Middle frontal gyrus (tissue), 1 donor: ENCODE data around the gene CTIF.

Experiments
- DNase-seq: peaks from one replicate; pipeline ENCODE4 v3.0.0-alpha.2; 2015; ENCODE audit warnings: low spot score; ENCODE audit errors: extremely low spot score

CTIF gene

DNA sequence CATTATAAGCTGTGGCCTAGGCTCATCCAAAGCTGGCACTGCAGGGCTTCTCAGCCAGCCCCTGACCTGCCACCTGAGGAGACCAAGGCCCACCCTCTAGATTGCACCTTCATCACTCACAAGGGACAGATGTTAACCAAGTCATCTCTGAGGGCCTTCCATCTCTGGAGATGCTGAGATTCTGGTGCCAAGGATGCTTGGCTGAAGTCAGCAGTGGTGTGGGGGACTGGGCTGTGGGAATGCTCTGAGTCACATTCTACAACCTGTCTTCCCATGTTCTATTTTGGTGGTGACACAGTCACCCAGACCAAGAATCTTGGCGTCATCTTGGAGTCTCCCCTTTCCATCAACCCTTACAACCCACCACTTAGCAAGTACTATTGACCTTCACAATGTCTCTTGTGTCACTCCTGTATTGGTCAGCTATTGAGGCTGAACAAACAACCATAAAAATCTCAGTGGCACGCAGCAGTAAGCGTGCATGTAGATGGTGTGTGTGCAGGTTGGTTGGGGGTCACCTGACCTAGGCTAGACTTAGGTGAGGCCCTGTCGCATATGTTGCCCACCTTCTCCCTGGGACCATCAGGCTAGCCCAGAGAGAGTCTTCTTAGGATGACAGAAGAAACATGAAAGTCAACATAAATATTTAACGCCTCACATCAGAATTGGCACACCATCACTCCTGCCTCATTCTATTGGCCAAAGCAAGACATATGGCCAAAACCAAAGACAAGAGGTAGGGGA is 276.9 kb downstream of the CTIF start:
- no peak for DNase-seq

GRCh38 chr18:48816554-48816953 is 277.7 kb downstream of the CTIF start:
- no peak for DNase-seq

GRCh38 chr18:48817021-48817461 is 278.2 kb downstream of the CTIF start:
- no peak for DNase-seq

DNA sequence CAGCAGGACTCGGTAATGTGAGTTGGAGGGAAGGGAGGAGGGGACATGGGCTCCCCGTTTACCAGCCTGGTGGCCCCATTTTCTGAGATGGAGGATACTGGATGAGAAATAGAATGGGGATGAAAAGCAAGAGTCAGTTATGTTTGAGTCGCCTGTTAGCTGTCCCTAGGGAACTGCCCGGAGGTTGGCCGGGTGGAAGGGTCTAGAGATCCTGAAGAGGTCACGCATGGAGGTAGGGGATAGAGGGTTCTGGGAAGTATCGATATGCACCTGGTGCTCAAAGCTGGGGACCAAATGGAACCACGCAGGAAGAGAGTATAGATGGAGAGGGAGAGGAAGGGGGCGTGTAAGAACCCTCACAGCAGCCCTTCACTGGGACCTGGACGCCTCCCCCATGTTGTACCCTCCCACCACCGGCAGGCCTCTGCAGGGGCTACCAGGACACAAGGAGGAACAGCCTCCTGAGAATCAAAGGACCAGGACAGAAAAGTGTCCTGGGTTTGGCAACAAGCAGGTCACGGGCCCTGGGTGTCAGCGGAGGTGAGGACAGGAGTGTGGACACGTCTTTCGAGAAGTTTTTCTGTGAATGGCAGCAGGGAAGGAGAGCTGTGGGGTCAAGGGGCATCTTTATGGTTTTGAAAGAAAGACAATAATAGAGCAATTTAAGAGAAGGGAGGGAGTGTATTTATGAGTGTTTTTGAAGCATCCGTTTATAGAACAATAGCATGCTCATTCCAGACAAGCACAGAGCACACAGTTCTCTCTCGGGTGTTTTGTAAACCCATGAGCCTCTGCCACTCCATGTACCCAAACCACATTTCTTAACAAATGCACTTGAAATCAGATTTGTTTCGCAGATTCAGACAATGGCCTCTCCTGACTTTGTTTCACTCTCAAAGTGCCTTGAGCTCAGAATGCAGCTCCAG is 279.8 kb downstream of the CTIF start:
- no peak for DNase-seq

GRCh38 chr18:48819276-48819675 is 280.4 kb downstream of the CTIF start:
- DNase-seq: no peak

DNA sequence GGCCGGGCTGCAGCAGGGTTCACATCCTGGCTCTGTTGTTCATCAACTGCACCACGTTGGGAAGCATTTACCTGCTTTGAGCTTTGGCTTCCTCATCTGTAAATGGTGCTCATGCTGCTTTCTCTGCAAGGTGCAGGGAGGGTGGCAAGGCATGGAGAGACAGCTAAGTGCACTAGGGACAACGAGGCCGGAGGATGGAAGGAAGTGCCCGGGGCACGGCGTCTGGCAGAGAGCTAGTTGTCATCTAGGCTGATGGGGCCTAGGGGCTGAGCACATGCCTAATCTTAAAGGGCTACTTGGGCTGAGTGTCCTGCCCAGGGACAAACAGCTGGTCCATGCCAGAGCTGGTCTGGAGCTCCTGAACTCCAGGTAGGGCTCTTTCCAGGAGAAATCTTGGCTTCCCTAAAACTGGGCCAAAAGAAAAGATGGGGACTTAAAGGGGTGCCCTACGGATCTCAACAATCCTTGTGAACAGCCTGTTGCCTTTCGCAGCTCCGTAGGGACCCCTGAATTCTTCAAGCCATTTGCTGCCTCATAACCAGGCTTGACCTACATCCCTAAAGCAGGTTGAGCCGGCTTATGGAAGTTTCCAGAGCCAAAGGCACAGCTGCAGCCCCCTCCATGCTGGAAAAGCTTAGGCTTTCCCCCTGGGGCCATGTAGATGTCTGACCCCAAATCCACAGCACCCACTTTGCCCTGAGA is 281.1 kb downstream of the CTIF start:
- DNase-seq: no peak

GRCh38 chr18:48820483-48821250 is 281.8 kb downstream of the CTIF start:
- no peak for DNase-seq

- DNase-seq: no peak
These were observed 282.4 kb downstream of the CTIF start for GRCh38 chr18:48821251-48821590.

- no peak for DNase-seq
These were observed 283.0 kb downstream of the CTIF start for GRCh38 chr18:48821845-48822244.

GRCh38 chr18:48824231-48824970 is 285.6 kb downstream of the CTIF start:
- no peak for DNase-seq

- no peak for DNase-seq
These were observed 286.4 kb downstream of the CTIF start for GRCh38 chr18:48825101-48825745.

DNA sequence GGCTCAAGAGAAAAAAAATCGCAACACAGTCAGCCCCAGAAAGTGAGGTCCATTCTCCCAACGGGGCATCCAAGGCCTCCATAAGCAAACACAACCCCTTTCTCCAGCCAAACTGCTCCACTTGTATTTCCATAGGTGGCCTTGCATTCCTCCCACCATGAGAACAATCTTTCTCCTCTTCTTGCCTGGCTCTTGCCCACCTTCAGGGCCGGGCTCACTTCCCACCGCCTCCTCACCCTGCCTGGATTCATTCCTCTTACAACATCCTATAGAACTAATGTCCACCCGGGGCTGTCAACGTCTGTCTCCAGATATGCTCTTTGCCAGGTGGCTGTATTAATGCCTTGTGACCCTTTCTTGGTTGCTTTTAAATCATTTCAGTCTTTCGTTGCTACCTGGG is 287.4 kb downstream of the CTIF start:
- DNase-seq: no peak

GRCh38 chr18:48826806-48827205 is 288.0 kb downstream of the CTIF start:
- no peak for DNase-seq

- no peak for DNase-seq
These were observed 288.7 kb downstream of the CTIF start for GRCh38 chr18:48827291-48828193.

DNA sequence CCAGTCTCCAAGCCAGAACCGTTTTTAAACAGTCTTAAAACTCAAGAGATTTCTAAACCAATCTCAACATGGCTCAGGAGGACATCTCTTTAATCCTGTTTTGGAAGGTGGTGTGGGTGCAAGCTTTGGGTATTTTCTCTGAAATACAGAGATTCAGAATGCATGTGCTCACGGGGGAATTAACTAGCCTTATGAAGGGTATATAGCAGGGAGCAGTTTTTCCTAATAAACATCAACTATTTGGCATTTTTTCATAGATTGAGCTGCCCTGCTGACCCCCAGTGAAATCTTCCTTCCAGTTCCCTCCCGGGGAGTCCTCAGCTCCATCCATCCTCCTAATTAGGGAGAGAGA is 289.3 kb downstream of the CTIF start:
- DNase-seq: no peak

GRCh38 chr18:48828691-48829442 is 290.0 kb downstream of the CTIF start:
- DNase-seq: no peak

DNA sequence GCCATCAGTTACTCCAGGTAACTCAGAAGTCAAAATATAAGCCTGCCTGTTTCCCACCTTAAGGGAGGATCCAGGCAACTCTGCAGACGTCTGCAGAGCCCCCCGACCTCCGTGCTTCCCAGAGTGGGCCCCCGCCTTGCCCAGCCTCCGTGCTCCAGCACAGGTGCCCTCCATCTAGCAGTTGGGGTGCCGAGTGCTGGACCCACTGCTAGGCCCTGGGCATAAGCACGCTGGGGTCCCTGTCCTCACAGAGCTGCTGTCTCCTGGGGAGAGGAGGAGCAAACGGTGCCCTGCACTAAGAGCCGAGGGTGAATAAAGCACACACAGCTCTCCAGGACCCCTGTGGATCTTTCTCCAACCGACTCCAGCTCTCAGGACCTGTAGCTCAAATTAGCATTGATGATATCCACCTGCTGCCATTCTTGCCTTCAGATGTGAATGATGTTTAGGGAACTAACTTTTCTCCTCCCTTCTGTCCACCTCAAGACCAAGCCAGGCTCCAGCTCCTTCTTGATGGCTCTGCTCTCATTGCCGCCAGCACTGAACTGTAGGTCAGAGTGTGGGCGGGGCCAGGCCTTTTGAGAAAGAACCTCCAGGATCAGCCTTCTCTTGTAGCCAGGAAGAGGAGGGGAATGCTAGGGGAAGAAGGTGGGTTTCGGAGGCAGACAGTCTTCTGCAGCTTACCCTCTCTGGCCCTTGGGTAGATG is 290.8 kb downstream of the CTIF start:
- no peak for DNase-seq
